Neural cell (in vitro differentiated cells): Measurements from ENCODE around the gene CRTC3.

Source experiments
- CTCF ChIP-seq: fragments of 450-650 bp; IDR thresholded peaks from 2 replicates; pipeline ENCODE4 v1.5.1; 2014; ENCODE audit warnings: antibody characterized with exemption, mild to moderate bottlenecking, moderate library complexity; ENCODE audit not compliant: poor library complexity, severe bottlenecking
- EZH2 ChIP-seq: fragments of 200-600, 300-800 bp; shearing (Covaris generic), sonication (generic); IDR thresholded peaks from 2 replicates; pipeline ENCODE4 v1.6.1; 2014; ENCODE audit warnings: antibody characterized with exemption, low read length, borderline replicate concordance, mild to moderate bottlenecking; ENCODE audit not compliant: insufficient read depth, poor library complexity, severe bottlenecking
- SMC3 ChIP-seq: fragments of 450-650 bp; conservative IDR thresholded peaks from 2 replicates; pipeline ENCODE4 v1.6.1; 2014; ENCODE audit warnings: antibody characterized with exemption, mild to moderate bottlenecking, moderate library complexity; ENCODE audit not compliant: poor library complexity

- no peak for TF ChIP-seq CTCF
- TF ChIP-seq SMC3 = no peak
- no peak for TF ChIP-seq EZH2
Measured at GRCh38 chr15:90497376-90497775, 32.3 kb upstream of the CRTC3 start.
